Cardiac muscle cell (in vitro differentiated cells and primary cell): ENCODE measurements around the gene MCM9. TPM values are rescaled to one million over a fixed set of nuclear protein-coding genes. Genes with fewer than 3 reads are reported as not detected.
A peak's percentile ranks its signal among the peaks of the same experiment; 100 is the strongest.

Source experiments
- DNase-seq, 2 donors: peaks; one replicate each; pipeline versions ENCODE4 v3.0.0 to v3.0.0-alpha.2; 2010 to 2017; ENCODE audit warnings: low read depth in 1 of 2, low spot score in 1 of 2
- H3K27ac ChIP-seq: fragments of 200-600 bp; sonication (generic); 2 replicates; pipeline ENCODE4 v1.5.1; 2016
- H3K27me3 ChIP-seq: fragments of 200-600 bp; sonication (generic); 2 replicates; pipeline ENCODE4 v1.6.0; 2016; ENCODE audit warnings: control low read depth
- H3K36me3 ChIP-seq: fragments of 200-600 bp; sonication (generic); 2 replicates; pipeline ENCODE4 v1.5.1; 2016; ENCODE audit warnings: control low read depth
- H3K4me1 ChIP-seq: fragments of 200-600 bp; sonication (generic); 2 replicates; pipeline ENCODE4 v1.8.1; 2017; ENCODE audit warnings: low read depth, mild to moderate bottlenecking, mixed run types
- H3K4me3 ChIP-seq: fragments of 200-600 bp; sonication (generic); 2 replicates; pipeline ENCODE4 v1.5.1; 2016; ENCODE audit warnings: mild to moderate bottlenecking
- H3K9me3 ChIP-seq: fragments of 200-600 bp; sonication (generic); 2 replicates; pipeline ENCODE4 v1.5.1; 2017; ENCODE audit warnings: low read depth, mild to moderate bottlenecking, control low read depth
- CTCF ChIP-seq: IDR thresholded peaks from 2 replicates; pipeline ENCODE4 v1.5.1; 2012; ENCODE audit warnings: low read depth, mild to moderate bottlenecking, low read length
- polyA plus RNA-seq: library from polyadenylated mRNA; unstranded; fragments of >200 nt; fragmentation: Nextera tagmentation; extraction: Ambion mirVana; gene quantifications from 2 replicates; pipeline ENCODE4 v1.2.1, GENCODE V29; 2016
- total RNA-seq: library from RNA; depleted of rRNA; stranded (reverse); fragments of >200 nt; gene quantifications from 2 replicates; pipeline ENCODE4 v1.2.3, GENCODE V29; 2016

MCM9 gene
- total and polyA plus RNA-seq, 2 experiments from 2014 or later, result 7.0 to 10.1 TPM

- peaks cover 47% of the 10 kb centered on the region for H3K36me3 ChIP-seq
- no peak overlapping the region for H3K4me3 ChIP-seq
- peak overlapping the region; percentile 26 for H3K27ac ChIP-seq
- H3K9me3 ChIP-seq, result no peaks in the 10 kb centered on the region
- TF ChIP-seq CTCF, result no peak
- H3K27me3 ChIP-seq, result no peaks in the 10 kb centered on the region
- H3K4me1 ChIP-seq, result peaks cover 3% of the 10 kb centered on the region
- peak in 1 of 2 donors; percentile 10 for DNase-seq
These were observed 32.2 kb downstream of the MCM9 start for GRCh38 chr6:118902726-118903125.

DNA sequence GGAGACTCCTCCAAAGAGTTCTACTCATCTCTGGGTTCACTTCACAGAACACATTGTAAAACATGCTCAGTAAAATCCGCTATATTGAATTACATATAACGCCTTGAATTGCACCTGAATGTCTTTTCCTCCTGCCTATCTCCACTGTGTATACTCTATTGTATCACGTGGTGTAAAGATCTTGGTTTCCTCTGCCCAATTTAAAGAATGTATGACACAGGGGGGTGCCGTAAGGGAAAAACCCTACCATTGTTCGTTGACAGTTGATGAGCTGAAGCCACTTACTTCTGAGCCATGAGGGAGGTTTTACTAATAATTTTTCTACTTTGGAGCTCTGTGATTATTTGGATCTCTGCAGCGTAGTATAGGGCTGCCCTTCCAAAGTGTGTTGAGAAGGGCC is 35.0 kb downstream of the MCM9 start:
- no peak for DNase-seq
- Histone ChIP-seq H3K4me1 (peaks cover 15% of the 10 kb centered on the region), H3K27me3 (no peaks in the 10 kb centered on the region), H3K36me3 (peaks cover 24% of the 10 kb centered on the region), H3K27ac (no peak overlapping the region), H3K9me3 (no peaks in the 10 kb centered on the region), H3K4me3 (no peak overlapping the region)
- TF ChIP-seq CTCF, result no peak

DNA sequence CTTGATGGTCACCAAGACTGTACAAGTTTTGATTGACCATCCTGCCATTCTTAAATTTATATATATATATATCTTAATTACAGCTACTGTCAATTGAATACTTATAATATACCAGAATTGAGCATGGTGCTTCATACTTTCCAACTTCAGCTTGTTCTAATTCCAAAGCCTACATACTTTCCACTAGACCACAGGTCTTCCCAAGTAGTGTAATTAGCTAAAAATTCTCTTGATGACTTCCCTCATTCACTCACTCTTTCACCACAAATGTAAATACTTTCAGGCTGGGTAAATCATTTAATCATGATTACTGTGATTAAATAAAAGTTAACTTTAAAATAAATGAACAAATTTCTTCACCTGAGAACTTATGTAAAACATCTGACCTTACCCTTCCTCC is 37.6 kb downstream of the MCM9 start:
- H3K27ac ChIP-seq, result no peak overlapping the region
- H3K4me1 ChIP-seq, result peaks cover 23% of the 10 kb centered on the region
- no peak overlapping the region for H3K4me3 ChIP-seq
- TF ChIP-seq CTCF, result no peak
- DNase-seq, result no peak
- H3K36me3 ChIP-seq, result peaks cover 5% of the 10 kb centered on the region
- no peaks in the 10 kb centered on the region for H3K9me3 ChIP-seq
- no peaks in the 10 kb centered on the region for H3K27me3 ChIP-seq

DNA sequence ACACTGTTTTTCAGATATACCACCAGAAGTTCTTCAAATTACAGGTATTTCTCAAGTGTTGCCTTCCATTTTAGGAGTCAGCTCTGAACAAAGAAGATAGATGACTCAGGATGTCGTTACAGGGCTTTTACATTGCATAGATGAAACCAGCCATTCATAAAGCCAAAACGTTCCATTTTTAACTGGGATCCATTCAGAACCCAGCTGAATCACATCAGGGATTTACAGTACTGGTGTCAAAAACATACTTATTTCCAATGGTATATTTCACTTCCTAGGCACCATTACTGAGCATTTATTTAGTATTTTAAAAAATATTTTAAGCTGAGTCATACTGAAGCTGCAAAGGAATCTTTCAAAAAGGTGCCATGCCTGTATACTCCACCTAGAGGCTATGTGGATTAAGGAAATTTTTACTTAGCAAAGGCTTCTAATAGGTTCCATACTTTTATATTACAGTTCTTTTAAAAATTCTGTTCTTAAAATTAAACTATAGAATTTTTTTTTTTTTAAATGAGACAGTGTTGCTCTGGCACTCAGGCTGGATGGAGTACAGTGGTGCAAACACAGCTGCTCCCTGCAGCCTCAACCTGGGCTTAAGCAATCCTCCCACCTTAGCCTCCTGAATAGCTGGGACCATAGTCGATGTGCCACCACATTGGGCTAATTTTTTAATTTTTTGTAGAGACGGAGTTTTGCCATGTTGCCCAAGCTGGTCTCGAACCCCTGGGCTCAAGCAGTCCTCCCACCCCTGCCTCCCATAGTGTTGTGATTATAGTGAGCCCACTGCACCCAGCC is 38.4 kb downstream of the MCM9 start:
- Histone ChIP-seq H3K27ac (no peak overlapping the region), H3K4me1 (peaks cover 26% of the 10 kb centered on the region), H3K27me3 (no peaks in the 10 kb centered on the region), H3K9me3 (no peaks in the 10 kb centered on the region), H3K4me3 (peak overlapping the region; percentile 57), H3K36me3 (peaks cover 5% of the 10 kb centered on the region)
- DNase-seq, result peak; percentile 24 to 62
- TF ChIP-seq CTCF, result peak; percentile 59

GRCh38 chr6:118895859-118896258 is 39.1 kb downstream of the MCM9 start:
- TF ChIP-seq CTCF, result no peak
- Histone ChIP-seq H3K9me3 (no peaks in the 10 kb centered on the region), H3K27me3 (no peaks in the 10 kb centered on the region), H3K27ac (no peak overlapping the region), H3K4me3 (peak overlapping the region; percentile 57), H3K4me1 (peaks cover 26% of the 10 kb centered on the region), H3K36me3 (peaks cover 2% of the 10 kb centered on the region)
- DNase-seq, result no peak
